ENCODE results near the gene QRICH2. TPM values are rescaled to one million over a fixed set of nuclear protein-coding genes. Genes with fewer than 3 reads are reported as not detected.
"Not testable (repeated sequence)": the region's sequence is repeated elsewhere in the genome, so short reads cannot be mapped to it uniquely, and the experiment has no call there.

QRICH2 gene
- total and polyA plus RNA-seq, 2 donors, result 2.4 to 3.2 TPM

GRCh38 chr17:76307299-76307965 lies 644 bp downstream of the QRICH2 start:
- Histone ChIP-seq H3K4me3 (ENCODE audit: low read depth, low read length) (no peak overlapping the region), H3K36me3 (ENCODE audit: insufficient read depth) (peaks cover 1% of the 10 kb centered on the region), H3K4me1 (ENCODE audit: insufficient read depth) (no peaks in the 10 kb centered on the region), H3K27ac (ENCODE audit: low read depth) (no peak overlapping the region)
- WGBS, result 97% methylated on average over 58 of the region's 58 CpGs
- no peak for DNase-seq (ENCODE audit: extremely low spot score)

GRCh38 chr17:76305135-76305454 lies 3.0 kb downstream of the QRICH2 start:
- not testable (repeated sequence) for DNase-seq (ENCODE audit: extremely low spot score); H3K4me3 ChIP-seq (ENCODE audit: low read depth, low read length); H3K4me1 ChIP-seq (ENCODE audit: insufficient read depth); H3K36me3 ChIP-seq (ENCODE audit: insufficient read depth); H3K27ac ChIP-seq (ENCODE audit: low read depth)
- 93% methylated on average over 3 of the region's 3 CpGs for WGBS

GRCh38 chr17:76304226-76305134 lies 3.6 kb downstream of the QRICH2 start:
- no peak overlapping the region for H3K4me3 ChIP-seq (ENCODE audit: low read depth, low read length)
- peaks cover 1% of the 10 kb centered on the region for H3K36me3 ChIP-seq (ENCODE audit: insufficient read depth)
- no peak for DNase-seq (ENCODE audit: extremely low spot score)
- H3K27ac ChIP-seq (ENCODE audit: low read depth), result no peak overlapping the region
- no peaks in the 10 kb centered on the region for H3K4me1 ChIP-seq (ENCODE audit: insufficient read depth)
- WGBS, result 82% methylated on average over 17 of the region's 17 CpGs

- no peak for DNase-seq (ENCODE audit: extremely low spot score)
- no peak overlapping the region for H3K4me3 ChIP-seq (ENCODE audit: low read depth, low read length)
- no peak overlapping the region for H3K27ac ChIP-seq (ENCODE audit: low read depth)
- no peaks in the 10 kb centered on the region for H3K36me3 ChIP-seq (ENCODE audit: insufficient read depth)
- WGBS, result 97% methylated on average over 3 of the region's 3 CpGs
- H3K4me1 ChIP-seq (ENCODE audit: insufficient read depth), result no peaks in the 10 kb centered on the region
These were observed 10.6 kb downstream of the QRICH2 start for GRCh38 chr17:76297436-76297835.

GRCh38 chr17:76296889-76297288 lies 11.2 kb downstream of the QRICH2 start:
- no peak for DNase-seq (ENCODE audit: extremely low spot score)
- WGBS, result 96% methylated on average over 5 of the region's 5 CpGs
- H3K4me1 ChIP-seq (ENCODE audit: insufficient read depth), result no peaks in the 10 kb centered on the region
- H3K36me3 ChIP-seq (ENCODE audit: insufficient read depth), result no peaks in the 10 kb centered on the region
- no peak overlapping the region for H3K27ac ChIP-seq (ENCODE audit: low read depth)
- no peak overlapping the region for H3K4me3 ChIP-seq (ENCODE audit: low read depth, low read length)

- Histone ChIP-seq H3K4me1 (ENCODE audit: insufficient read depth) (no peaks in the 10 kb centered on the region), H3K36me3 (ENCODE audit: insufficient read depth) (no peaks in the 10 kb centered on the region), H3K4me3 (ENCODE audit: low read depth, low read length) (no peak overlapping the region), H3K27ac (ENCODE audit: low read depth) (no peak overlapping the region)
- 37% methylated on average over 4 of the region's 4 CpGs for WGBS
- DNase-seq (ENCODE audit: extremely low spot score), result no peak
These were observed 11.9 kb downstream of the QRICH2 start for GRCh38 chr17:76296186-76296585.

GRCh38 chr17:76293106-76293505 lies 15.0 kb downstream of the QRICH2 start:
- DNase-seq (ENCODE audit: extremely low spot score), result no peak
- H3K36me3 ChIP-seq (ENCODE audit: insufficient read depth), result no peaks in the 10 kb centered on the region
- no peak overlapping the region for H3K27ac ChIP-seq (ENCODE audit: low read depth)
- 85% methylated on average over 7 of the region's 7 CpGs for WGBS
- H3K4me1 ChIP-seq (ENCODE audit: insufficient read depth), result no peaks in the 10 kb centered on the region
- no peak overlapping the region for H3K4me3 ChIP-seq (ENCODE audit: low read depth, low read length)

GRCh38 chr17:76292567-76292966 lies 15.5 kb downstream of the QRICH2 start:
- Histone ChIP-seq H3K4me3 (ENCODE audit: low read depth, low read length) (no peak overlapping the region), H3K36me3 (ENCODE audit: insufficient read depth) (no peaks in the 10 kb centered on the region), H3K27ac (ENCODE audit: low read depth) (no peak overlapping the region), H3K4me1 (ENCODE audit: insufficient read depth) (no peaks in the 10 kb centered on the region)
- DNase-seq (ENCODE audit: extremely low spot score), result no peak
- WGBS, result 98% methylated on average over 4 of the region's 4 CpGs

- no peak overlapping the region for H3K27ac ChIP-seq (ENCODE audit: low read depth)
- DNase-seq (ENCODE audit: extremely low spot score), result no peak
- 86% methylated on average over 23 of the region's 23 CpGs for WGBS
- H3K4me1 ChIP-seq (ENCODE audit: insufficient read depth), result no peaks in the 10 kb centered on the region
- no peaks in the 10 kb centered on the region for H3K36me3 ChIP-seq (ENCODE audit: insufficient read depth)
- no peak overlapping the region for H3K4me3 ChIP-seq (ENCODE audit: low read depth, low read length)
These were observed 26.3 kb downstream of the QRICH2 start for GRCh38 chr17:76281573-76282371.

- no peak overlapping the region for H3K4me3 ChIP-seq (ENCODE audit: low read depth, low read length)
- H3K36me3 ChIP-seq (ENCODE audit: insufficient read depth), result no peaks in the 10 kb centered on the region
- DNase-seq (ENCODE audit: extremely low spot score), result no peak
- WGBS, result 94% methylated on average over 15 of the region's 15 CpGs
- no peak overlapping the region for H3K27ac ChIP-seq (ENCODE audit: low read depth)
- no peaks in the 10 kb centered on the region for H3K4me1 ChIP-seq (ENCODE audit: insufficient read depth)
These were observed 27.4 kb downstream of the QRICH2 start for GRCh38 chr17:76280650-76281049.

- H3K4me3 ChIP-seq (ENCODE audit: low read depth, low read length), result no peak overlapping the region
- 83% methylated on average over 15 of the region's 15 CpGs for WGBS
- no peaks in the 10 kb centered on the region for H3K4me1 ChIP-seq (ENCODE audit: insufficient read depth)
- no peak for DNase-seq (ENCODE audit: extremely low spot score)
- H3K27ac ChIP-seq (ENCODE audit: low read depth), result no peak overlapping the region
- no peaks in the 10 kb centered on the region for H3K36me3 ChIP-seq (ENCODE audit: insufficient read depth)
These were observed 28.3 kb downstream of the QRICH2 start for GRCh38 chr17:76279742-76280287.

GRCh38 chr17:76278952-76279741 lies 28.9 kb downstream of the QRICH2 start:
- Histone ChIP-seq H3K4me3 (ENCODE audit: low read depth, low read length) (no peak overlapping the region), H3K27ac (ENCODE audit: low read depth) (no peak overlapping the region), H3K4me1 (ENCODE audit: insufficient read depth) (no peaks in the 10 kb centered on the region), H3K36me3 (ENCODE audit: insufficient read depth) (no peaks in the 10 kb centered on the region)
- WGBS, result 58% methylated on average over 28 of the region's 28 CpGs
- no peak for DNase-seq (ENCODE audit: extremely low spot score)

All from urinary bladder (tissue), 4 donors.